PFSK-1 (cell line): ENCODE measurements around the gene MAD2L1BP.

ENCODE experiments used
- POLR2AphosphoS5 ChIP-seq: IDR thresholded peaks from 2 replicates; pipeline ENCODE4 v1.6.1; 2012; ENCODE audit warnings: low read depth, mild to moderate bottlenecking, control low read depth, low read length, moderate library complexity
- TAF1 ChIP-seq: IDR thresholded peaks from 2 replicates; pipeline ENCODE4 v1.6.1; 2012; ENCODE audit warnings: low read length, control low read depth, borderline replicate concordance; ENCODE audit not compliant: insufficient read depth

DNA sequence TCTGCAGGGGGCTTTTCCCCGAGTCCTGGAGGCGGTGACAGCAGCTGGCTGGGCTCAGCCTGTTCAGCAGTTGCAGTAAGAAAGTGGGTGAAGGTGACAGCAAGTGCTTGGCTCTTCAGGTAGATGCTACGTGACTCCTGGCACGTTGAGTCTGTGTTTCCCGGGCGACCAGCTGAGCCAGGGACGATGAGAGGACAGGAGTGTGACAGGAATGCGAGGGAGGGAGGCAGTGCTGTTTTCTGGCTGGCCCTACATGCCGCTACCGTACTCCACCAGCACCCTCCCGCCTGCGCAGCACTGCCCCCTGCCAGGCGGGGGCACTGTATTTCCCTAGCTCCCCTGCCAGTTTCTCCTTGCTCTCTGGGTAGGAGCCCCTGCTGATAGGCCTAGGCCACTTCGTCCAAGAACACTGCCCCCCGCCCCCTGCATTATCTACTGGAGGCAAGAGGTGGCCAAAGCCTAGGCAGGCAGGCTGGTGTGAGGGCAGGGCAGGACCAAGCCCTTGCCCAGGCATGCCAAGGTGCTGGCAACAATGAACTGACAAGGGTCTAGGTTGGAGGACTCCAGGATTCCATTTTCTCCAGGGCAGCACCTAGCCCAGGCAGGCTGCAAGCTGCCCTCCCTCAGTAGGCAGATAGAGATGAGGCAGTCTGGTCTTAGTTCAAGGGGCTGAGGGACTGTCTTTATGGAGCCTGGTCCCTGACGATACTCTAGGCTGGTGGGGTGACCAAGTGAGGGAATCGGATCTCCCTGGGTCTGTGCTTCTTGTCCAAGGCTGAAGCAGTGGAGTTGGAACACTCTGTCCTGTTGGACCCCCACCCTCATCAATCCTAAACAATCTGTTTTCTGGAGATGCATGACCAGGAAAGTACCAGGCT, 32.8 kb downstream of the MAD2L1BP start:
- no peak for TF ChIP-seq TAF1
- TF ChIP-seq POLR2AphosphoS5 = peak; percentile 43; the same call in 1 of the 2 replicates
